ENCODE measurements around the gene TMEM258.

TMEM258 gene

DNA sequence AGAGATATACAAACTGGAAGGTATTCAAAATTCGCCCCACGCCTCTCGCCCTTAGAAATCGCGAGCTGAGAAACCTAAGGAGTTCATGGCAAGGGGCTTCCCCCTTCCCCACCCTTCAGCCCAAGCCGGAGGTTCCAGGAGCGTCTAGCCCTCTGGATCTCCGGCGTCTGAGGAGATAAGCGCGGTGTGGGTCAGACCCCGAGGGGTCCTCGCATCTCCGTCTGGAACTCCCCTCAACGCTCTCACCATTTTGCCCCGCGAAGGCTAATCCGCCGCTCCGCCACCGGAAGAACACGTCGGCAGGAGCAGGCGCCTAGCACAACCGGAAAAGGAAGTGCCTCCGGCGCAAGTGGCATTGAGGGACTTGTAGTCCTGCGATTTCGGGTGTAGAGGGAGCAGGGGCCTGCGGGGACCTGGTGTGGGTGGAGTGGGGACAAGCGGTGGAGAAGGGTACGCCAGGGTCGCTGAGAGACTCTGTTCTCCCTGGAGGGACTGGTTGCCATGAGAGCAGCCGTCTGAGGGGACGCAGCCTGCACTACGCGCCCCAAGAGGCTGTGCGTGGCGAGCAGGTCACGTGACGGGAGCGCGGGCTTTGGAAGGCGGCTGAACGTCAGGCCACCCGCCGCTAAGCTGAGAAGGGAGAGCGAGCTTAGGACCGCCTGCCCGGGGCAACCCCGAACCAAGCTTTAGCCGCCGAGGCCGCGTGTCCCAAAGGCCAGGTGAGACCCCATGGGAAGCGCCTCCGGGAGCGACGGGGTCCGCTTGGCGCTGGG, at the start of gene TMEM258, which contains the start of gene FEN1:
TSS of gene TMEM258 (minus strand) at position 290 of the 773 bp plus-strand sequence. CDS start at position 249, 41 bp downstream.
TSS of gene FEN1 (plus strand) at position 602 of the 773 bp plus-strand sequence. CDS start 2,451 bp downstream, outside the sequence.
- peak; percentile 78 to 84 for DNase-seq

DNA sequence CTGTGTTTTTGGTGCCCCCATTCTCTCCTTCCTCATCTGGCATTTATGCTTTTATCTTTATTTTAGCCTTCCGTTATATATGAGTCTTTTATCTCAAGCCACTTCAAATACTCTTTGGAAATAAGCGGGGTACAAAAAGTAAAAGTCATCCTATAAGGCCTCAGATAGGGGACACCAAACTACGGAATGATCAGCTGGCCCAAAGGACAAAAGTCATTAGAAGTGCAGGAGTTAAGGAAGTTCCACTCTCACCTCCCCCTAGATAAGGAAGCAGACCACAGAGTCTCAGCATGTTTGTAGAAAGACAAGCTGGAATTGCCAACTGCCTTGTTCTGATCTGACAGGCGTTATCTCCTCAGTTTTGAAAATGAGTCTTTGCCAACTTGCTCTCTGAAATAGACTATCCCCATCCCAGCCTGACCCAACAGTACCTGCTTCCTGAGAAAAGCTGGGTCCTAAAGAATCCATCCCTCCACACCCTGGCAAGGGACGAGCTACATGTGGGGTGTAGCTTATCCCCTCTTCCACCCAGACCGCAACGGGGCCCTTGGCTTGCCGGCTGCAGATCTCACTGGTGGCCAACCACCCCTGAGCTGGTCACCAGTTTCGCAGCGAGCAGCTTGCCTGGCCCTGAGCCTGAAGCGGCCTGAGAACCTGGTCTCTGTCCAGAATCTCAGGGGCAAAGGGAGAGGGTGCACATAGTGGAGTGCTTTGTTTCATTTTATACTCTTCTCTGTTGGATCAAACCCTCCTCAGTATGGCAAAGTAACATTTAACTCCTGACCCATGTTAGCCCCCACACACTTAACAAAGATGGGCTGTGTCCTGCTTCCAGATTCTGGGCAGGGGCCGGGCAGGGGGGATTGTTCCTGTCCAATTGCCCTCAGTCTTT, 49.5 kb upstream of the TMEM258 start:
- no peak for DNase-seq

DNA sequence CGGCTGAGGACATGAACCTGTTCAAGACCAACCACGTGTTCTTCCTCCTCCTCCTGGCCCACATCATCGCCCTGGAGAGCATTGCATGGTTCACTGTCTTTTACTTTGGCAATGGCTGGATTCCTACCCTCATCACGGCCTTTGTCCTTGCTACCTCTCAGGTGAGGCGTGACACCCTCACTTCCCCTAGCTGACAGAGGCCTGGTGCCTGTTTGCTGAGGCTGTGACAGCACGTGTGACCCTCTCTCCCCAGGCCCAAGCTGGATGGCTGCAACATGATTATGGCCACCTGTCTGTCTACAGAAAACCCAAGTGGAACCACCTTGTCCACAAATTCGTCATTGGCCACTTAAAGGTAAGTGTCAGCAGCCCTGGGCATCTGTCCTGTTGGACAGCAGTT, 48.0 kb upstream of the TMEM258 start:
- no peak for DNase-seq

DNA sequence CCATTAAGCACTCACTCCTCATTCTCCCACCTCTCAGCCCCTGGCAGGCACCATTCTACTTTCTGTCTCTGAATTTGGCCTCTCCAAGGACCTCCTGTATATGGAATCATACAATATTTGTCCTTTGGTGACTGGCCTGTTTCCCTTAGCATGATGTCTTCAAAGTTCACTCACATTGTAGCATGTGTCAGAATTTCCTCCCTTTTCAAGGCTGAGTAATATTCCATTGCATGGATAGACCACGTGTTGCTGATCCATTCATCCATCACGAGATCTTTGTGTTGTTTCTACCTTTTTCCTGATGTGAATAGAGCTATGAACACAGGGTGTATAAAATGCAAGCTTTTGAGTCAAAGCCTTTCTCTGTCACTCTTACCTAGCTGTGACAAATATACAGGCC, 47.3 kb upstream of the TMEM258 start:
- DNase-seq, result no peak

DNA sequence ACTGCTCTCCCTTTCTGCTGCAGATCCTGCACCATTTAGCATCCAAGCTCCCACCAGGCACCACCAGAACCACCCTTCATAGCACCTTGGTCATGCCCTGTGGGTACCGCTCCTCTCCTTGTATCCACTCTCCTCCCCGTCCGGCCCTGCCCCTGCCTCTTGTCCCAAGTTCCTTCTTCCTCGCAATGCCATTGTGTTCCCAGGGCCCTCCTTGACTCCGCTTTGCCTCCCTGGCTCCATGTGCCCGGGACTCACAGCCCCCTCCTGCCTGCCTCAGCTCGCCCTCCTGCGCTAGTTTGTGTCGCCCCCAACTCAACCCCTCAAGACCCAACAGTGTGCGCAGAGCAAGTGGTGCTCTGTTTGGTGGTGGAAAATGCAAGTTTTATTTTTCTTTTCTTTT, 46.5 kb upstream of the TMEM258 start:
- DNase-seq, result no peak

DNA sequence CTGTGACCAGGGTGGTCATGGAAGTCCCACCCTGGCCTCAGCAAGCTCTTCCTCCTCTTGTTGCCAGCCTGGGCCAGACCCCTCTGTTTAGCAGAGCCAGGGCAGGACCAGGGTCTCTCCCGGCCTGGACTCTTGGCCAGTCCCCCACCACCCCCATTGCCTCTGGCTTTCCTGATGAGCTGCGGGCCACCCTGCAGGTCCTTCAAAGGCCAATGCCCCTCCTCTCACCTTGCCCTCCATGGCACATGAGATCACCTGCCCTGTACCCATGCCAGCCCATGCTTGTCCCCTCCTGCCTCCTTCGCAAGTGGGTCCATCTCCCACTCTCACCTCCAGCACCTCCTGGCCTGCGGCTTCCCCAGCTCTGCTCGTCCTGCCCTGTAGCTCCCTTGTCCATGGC, 46.1 kb upstream of the TMEM258 start:
- DNase-seq, result no peak

DNA sequence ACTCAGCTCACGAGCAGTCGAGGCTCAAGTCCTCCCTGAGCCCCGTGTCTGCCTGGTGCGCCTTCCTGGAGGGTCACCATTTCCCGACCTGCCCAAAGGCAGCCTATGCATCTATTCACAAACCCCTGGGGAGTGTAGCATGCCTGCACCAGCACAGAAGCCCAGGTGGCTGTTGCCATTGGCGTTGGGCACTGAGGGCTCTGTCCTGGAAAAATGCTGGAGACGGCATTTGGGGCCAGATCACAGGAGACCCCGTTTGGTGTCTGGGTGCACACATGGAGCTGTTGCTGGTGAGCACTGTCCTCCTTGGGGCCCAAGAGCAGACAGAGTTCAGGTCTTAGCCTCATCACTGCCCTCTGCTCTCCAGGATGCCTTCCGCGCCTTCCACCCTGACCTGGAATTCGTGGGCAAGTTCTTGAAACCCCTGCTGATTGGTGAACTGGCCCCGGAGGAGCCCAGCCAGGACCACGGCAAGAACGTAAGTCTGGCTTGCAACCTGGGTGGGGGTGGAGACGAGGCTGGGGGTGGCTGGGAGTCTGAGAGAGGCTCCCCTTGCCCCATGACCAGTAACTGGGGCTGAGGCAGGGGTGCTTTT, 45.1 kb upstream of the TMEM258 start:
- no peak for DNase-seq

DNA sequence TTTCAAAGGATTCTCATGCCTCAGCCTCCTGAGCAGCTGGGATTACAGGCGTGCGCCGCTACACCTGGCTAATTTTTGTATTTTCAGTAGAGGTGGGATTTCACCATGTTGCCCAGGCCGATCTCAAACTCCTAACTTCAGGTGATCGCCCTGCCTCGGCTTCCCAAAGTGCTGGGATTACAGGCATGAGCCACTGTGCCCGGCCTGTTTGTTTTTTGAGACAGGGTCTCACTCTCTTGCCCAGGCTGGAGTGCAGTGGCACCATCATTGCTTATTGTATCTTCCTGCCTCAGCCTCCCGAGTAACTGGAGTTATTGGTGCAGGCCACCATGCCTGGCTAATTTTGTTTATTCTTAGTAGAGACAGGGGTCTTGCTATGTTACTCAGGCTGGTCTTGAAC, 43.8 kb upstream of the TMEM258 start:
- no peak for DNase-seq

DNA sequence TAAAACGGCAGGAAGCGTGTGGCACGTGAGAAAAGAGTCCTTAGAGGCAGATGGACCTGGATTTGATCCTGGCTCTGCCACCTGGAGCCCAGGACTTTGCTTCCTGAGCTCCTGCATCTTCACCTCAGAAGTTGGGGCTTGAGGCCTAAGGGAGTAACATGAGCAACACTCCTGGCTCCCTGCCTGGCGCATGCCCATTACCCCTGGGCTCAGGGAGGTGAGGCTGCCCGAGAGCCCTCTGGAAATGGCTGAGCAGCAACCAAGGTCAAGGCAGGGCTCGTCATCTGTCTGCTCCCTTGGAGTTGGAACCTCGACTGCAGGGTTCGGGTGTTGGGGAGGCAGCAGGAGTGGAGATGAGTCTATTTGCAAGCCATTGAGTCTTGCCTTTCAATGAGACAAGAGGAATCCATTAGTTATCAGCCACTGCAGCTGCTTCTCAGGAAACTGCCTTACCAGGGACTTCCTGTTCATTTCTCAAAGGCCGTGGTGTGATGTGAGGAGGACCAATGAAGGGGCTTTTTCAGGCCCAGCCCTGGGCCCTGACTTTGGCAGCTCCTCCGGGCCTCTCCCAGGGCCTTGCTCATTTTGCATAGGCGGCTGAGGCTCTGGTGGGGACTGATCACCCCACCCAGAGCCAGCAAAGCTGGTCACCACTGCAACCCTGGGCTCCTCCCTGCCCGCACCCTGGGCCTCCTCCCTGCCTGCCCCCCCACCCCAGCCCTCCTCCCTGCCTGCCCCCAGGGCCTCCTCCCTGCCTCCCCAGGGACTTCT, 42.1 kb upstream of the TMEM258 start:
- peak in 1 of 2 donors; percentile 39 for DNase-seq

DNA sequence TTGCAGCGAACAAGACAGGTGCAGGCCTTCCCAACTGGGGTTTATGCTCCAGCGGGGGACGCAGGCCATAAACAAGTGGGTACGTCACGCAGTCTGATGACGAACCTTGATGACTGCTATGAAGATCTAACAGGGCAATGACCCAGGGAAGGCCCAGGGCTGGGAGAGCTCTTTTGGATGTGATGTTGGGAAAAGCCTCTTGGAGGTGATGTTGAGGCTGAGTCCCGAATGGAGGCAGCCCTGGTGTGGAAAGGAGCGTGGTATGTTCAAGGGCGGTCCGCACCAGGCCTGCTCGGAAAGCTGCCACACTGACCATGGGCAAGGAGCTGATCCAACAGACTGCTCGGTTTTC, 41.5 kb upstream of the TMEM258 start:
- no peak for DNase-seq

DNA sequence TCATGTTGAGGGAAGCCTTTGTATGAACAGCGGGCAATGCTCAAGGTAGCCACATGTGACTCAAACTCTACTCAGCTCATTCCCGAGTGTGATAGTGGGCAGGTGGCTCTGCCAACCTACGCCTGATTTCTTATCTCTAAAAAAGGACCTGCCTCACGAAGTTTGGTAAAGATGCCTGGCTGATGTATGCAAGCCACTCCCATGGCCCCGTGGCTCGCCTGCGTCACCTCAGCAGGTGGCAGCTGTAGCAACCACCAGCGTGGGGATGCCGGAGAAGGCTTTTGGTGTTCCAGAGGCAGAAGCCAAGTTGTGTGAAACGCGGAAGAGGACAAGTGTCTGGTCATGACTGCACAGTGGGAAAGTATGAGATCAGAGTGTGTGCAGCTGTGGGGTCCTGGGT, 41.1 kb upstream of the TMEM258 start:
- DNase-seq, result no peak

DNA sequence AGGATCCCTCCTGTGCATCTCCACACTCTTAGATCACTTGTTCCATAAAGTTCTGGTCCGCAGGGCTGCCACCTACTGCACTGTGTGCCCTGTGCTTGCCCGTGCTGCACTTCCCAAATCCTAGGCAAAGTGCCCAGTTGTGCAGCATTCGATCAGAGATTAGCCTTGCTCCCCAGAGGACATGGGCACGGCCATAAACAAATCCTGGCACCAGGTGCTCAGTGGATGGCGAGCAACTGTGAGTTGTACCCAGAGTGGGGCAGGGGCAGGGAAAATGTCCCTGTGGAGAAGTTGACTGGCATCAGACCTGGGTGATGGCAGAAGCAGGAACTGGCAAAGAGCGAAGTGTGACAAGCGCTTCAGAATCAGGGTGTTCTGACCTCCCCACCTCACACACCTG, 40.4 kb upstream of the TMEM258 start:
- DNase-seq, result no peak

DNA sequence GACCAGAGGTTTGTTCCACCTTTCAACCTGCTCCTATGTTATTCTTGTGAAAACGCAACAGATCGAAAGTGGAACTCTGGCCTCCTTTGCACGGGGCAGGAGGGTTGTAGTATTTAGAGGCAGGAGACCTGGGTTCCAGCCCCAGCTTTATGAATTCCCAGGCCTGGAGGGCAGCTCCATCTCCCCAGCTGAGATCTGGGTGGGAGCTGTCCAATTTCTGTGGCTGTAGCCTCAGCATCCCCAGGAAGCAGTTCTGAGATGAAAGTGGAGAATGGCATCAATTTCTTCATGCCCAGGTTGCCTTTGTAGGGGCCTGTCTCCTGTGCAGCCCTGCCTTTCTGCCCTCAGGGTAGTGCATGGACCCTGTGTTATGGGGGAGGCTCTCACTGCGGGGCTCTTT, 39.8 kb upstream of the TMEM258 start:
- DNase-seq, result no peak

DNA sequence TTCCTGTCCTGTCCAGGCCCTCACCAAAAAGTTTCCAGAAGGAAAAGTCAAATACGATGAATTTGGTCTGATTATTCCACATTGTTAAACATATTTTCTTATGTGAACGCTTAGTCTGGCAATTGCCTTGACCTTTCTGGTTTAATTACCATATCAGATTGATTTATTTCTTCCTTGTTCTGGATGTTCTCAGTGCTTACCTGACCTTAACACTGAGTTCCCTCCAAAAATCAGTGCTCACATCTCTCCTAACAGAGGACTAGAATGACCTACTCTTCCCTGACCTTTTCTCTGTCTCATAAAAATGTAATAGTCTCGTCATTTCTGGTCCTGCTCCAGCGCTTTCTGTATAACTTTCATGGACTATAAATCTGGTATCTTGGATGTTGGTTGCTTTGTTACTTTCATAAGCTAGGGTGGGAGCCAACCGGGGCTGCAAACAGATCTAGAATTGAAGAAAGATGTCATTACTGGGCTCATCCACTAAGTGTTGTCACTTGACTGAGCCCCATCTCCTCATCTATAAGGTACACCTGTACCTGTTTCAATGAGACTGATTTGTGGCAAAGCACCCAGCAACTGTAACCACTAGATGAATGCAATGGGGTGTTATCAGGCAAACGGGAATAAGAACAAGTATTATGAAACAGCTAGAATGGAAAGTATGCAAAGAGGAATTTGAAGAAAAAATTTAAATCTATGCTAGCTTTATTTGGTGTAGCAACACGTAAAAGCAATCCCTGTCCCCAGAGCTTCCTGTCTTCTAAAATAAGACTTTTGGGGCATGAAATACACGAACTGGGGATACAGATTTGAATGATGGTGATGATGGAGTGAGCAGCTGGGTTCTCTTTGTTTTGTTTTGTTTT, 38.1 kb upstream of the TMEM258 start:
- no peak for DNase-seq

DNA sequence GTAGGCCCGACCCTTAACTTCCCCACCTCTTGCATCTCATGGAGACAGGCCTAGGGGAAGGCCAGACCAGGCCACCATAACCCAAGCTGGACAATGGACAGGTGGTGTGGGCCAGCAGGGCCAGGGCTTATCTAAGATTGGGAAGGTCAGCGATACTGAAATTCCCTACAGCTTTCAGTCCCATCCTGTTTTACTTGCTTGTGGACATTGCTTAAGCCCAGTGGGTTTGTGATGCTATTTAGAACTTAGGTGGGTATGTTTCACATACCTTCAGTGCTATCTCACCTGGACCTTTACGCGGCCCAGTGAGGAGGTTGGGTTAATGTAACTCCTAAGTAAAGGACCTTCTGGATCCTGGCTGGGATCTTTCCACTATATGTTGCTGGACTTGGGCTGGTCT, 37.4 kb upstream of the TMEM258 start:
- DNase-seq, result no peak

DNA sequence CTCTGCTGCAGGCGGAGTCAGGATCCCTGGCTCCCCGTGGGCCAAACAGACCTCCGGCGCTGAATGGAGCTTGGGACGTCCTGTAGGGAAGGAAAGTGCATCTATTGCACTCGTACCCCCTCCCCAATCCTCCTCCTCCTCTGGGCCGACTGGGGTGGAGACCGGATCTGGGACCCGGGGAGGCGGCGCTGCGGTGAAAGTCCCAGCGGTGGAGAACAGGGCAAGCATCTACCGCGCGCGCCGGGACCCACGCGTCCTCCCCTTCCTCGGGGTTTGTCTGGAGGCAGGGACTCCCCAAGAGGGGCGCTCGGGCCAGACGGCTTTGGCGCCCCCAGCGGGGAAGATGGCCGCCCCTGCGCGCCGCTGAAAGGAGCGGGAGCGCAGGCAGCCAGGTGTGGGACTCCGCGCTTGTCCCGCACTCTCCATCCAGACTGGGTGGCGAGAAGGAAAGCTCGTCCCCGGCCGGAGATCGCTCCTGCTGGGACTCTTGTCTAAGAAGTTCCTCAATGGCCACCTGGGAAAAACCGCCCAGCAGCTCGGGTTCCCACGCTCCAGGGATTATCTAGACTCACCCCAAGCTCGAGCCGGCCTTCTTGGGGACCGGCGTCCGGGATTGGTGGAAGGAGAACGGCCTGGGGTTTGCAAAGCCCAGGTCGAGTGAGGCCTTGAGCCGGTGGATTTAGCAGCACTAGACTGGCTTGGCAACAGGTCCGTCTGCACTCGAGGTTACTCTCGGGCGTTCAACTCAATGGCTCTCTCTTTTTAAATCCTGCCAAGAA, 36.4 kb upstream of the TMEM258 start:
- peak in 1 of 2 donors; percentile 40 for DNase-seq

DNA sequence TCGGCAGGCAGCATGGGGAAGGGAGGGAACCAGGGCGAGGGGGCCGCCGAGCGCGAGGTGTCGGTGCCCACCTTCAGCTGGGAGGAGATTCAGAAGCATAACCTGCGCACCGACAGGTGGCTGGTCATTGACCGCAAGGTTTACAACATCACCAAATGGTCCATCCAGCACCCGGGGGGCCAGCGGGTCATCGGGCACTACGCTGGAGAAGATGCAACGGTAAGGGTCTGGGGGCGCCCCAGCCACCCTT, 35.9 kb upstream of the TMEM258 start:
- DNase-seq, result no peak

DNA sequence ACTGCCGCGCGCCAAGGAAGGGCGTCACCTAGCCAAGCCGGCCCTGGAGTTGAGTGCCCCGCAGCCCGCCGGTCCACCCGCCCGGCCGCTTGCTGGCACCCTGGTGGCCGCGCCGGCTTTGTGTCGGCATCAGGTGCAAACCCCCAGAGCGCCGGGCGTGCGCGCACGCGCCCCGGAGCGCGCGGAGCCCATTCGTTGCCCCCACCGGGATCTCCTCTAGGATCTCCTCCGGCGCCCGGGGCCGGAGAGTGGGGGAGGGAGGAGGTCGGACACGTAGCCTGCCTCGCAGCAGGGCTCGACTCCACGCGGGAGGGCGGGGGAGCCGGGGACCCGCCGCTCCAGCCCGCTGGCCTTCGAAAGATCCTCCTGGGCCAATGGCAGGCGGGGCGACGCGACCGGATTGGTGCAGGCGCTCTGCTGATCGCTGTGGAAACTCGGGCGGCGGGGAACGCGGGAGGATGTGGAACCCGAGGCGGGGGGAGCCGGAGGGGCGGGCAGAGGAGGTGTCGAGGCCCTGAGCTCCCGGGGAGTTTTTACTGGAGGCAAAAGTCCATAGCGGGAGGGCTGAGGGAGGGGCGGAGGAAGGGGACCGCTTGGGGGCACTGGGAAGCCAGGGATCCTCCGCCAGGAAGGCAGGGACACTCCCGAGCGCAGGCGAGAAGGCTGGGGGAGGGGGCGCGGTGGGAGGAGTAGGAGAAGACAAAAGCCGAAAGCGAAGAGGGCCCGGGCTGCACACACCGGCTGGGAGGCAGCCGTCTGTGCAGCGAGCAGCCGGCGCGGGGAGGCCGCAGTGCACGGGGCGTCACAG, 35.4 kb upstream of the TMEM258 start, which contains the start of gene FADS2:
TSS of gene FADS2 (plus strand) at position 730 of the 808 bp plus-strand sequence. CDS start 91 bp downstream, outside the sequence.
- DNase-seq, result peak; percentile 53 to 69

DNA sequence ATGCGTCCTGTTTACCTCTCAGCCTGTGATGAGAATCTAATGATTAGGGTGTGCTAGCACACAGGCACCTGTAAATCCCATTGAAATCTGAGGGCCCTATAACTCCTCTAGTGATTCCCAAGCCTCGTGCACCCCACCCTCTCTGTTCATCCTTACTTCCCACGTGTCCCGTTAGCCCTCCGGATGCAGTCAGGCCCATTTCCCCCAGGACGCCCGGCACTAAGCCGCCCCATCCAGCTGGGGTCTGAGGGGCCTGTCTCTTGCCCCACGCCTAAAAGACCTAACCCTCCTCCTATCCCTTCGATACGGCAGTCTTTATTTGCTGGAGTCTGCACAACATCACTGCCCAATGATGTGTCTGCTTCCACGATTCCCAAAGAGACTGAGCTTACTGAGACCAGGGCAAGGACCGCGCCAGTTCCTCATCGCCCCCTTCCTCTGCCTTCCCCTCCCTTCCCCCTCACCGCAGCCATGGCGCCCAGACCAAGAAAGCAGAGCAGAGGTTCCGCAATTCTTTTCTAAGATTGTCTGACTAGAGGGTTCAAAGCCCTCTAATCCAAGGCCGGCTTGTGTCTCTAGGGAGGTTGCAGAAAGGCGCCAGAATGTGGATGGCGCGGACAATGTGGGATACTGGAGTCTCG, 34.7 kb upstream of the TMEM258 start:
- no peak for DNase-seq

DNA sequence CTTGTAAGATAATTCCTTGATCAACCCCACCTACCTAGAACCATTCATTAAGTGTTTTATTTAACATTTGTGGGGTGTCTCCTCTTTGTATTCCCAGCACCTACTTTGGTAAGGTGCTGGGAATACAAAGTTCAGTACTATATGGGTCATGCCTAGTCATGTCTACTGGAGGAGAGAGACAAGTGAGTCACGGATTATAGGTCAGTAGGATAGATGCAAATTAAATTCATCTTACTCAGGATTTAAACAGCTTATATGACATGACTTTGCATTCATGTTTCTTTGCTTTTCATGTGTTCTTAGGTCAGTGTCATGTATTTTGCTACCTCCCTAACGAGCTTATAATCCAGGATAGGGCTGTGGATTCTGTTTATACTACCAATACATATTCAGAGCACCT, 27.8 kb upstream of the TMEM258 start:
- no peak for DNase-seq
